Activated naive CD8-positive, alpha-beta T cell (primary cell): Measurements from ENCODE around the gene OLIG2.

Experiments used
- H3K27ac Mint-ChIP-seq: one replicate; pipeline ENCODE4 v1.8.0; 2021; ENCODE audit warnings: mixed read lengths
- H3K27me3 Mint-ChIP-seq: one replicate; pipeline ENCODE4 v1.8.0; 2021; ENCODE audit warnings: mixed read lengths
- H3K36me3 Mint-ChIP-seq: one replicate; pipeline ENCODE4 v1.8.0; 2021; ENCODE audit warnings: mixed read lengths
- H3K4me1 Mint-ChIP-seq: one replicate; pipeline ENCODE4 v1.8.0; 2021; ENCODE audit warnings: low read depth, mixed read lengths
- H3K4me3 Mint-ChIP-seq: one replicate; pipeline ENCODE4 v1.8.0; 2021; ENCODE audit warnings: mild to moderate bottlenecking, mixed read lengths
- H3K9me3 Mint-ChIP-seq: one replicate; pipeline ENCODE4 v1.8.0; 2021; ENCODE audit warnings: low read depth, mixed read lengths

OLIG2 gene

GRCh38 chr21:33061233-33061632 lies 35.5 kb downstream of the OLIG2 start:
- Mint-ChIP-seq H3K27me3 (peaks cover 16% of the 10 kb centered on the region), H3K4me1 (peaks cover 2% of the 10 kb centered on the region), H3K36me3 (no peaks in the 10 kb centered on the region), H3K27ac (no peak overlapping the region), H3K9me3 (no peaks in the 10 kb centered on the region), H3K4me3 (no peak overlapping the region)

DNA sequence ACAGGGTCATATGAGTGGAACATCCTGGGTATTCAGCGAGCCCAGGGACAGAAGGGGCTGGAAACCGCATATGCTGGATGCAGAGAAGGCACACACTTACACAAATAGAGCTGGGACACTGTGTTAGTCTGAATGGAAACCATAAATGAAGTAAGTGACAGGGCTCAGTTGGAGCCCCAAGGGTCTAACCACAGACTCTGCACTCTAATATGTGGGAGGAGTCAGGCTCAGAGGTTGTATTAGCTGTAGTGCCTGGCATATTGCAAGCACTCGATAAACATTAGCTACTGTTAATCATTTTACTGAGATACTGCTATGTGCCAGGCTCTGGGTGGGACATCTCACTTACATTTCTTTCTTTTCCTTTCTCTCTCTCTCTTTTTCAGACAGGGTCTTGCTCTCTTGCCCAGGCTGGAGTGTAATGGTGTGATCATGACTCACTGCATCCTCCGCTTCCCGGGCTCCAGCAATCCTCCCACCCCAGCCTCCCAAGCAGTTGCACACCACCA lies 37.7 kb downstream of the OLIG2 start:
- H3K27ac Mint-ChIP-seq: no peak overlapping the region
- peaks cover 2% of the 10 kb centered on the region for H3K4me1 Mint-ChIP-seq
- H3K36me3 Mint-ChIP-seq: no peaks in the 10 kb centered on the region
- H3K9me3 Mint-ChIP-seq: no peaks in the 10 kb centered on the region
- peaks cover 25% of the 10 kb centered on the region for H3K27me3 Mint-ChIP-seq
- H3K4me3 Mint-ChIP-seq: no peak overlapping the region

DNA sequence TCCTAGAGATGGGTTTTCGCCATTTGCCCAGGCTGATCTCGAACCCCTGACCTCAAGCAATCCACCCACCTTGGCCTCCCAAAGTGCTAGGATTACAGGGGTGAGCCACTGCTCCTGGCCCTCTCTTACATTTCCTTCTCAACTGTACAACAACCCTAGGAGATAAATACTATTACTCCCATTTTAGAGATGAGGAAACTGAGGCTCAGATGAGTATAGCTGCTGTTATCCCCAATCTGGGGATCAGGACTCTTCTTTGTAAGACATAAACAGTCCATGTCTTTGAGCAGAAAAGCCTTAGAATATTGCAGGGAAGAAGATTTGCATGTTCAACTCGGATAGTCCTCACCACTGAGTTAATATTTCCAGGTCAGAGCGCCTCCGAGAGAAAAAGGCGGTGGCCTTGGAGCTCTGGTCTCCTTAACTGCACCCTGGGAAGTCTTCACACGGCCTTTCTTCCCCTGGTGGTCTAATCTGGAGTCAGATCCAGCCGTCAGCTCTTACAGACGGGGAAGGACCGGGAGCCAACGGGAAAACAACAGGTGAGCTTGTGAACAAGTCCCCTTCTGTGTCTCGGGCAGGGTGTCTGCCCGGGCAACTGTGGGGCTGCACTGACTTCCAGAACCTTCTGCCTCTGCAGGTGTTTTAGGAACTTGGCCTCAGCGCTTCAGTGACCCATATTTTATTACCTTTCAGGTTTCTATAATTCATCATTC lies 38.3 kb downstream of the OLIG2 start:
- H3K36me3 Mint-ChIP-seq: peaks cover 2% of the 10 kb centered on the region
- no peaks in the 10 kb centered on the region for H3K4me1 Mint-ChIP-seq
- H3K4me3 Mint-ChIP-seq: no peak overlapping the region
- peaks cover 31% of the 10 kb centered on the region for H3K27me3 Mint-ChIP-seq
- no peaks in the 10 kb centered on the region for H3K9me3 Mint-ChIP-seq
- no peak overlapping the region for H3K27ac Mint-ChIP-seq

DNA sequence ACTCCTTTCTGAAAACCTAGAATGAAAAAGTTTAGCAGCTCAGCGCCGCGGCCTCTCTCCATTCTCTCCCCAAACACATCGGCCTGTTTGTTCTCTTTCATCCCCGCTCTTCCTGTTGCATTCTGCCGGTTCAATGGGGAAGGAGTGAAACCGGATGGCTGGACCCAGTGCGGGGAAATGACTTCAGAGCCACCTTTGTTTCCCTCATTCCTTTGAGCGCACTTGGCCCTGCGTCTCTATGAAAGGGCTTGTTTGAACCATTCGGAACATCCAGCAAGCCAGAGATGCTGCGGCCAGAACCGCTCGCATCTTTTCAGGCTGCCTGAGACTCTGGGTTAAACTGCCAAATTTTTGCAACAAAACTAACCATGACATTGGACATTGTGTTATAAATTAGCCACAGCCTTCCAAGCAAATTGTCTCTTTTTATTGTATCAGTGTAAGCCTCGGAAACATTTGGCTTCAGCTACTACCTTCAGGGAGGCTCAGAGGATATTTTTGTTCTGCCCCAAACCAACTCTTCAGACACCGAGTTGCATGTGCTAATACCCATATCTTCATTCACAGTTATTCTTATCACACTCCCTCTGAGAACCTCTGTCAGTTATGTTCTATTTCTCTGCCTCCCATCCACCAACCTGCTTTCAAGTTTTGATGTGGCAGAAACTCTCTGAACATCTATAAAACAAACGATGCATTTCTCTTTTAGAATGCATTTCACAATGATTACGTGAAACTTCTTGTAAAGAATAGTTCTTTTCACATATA lies 39.1 kb downstream of the OLIG2 start:
- H3K4me1 Mint-ChIP-seq: peaks cover 6% of the 10 kb centered on the region
- no peak overlapping the region for H3K27ac Mint-ChIP-seq
- no peak overlapping the region for H3K4me3 Mint-ChIP-seq
- peaks cover 36% of the 10 kb centered on the region for H3K27me3 Mint-ChIP-seq
- peaks cover 2% of the 10 kb centered on the region for H3K36me3 Mint-ChIP-seq
- no peaks in the 10 kb centered on the region for H3K9me3 Mint-ChIP-seq

GRCh38 chr21:33067043-33067442 lies 41.3 kb downstream of the OLIG2 start:
- no peaks in the 10 kb centered on the region for H3K9me3 Mint-ChIP-seq
- peaks cover 10% of the 10 kb centered on the region for H3K4me1 Mint-ChIP-seq
- H3K27me3 Mint-ChIP-seq: peaks cover 42% of the 10 kb centered on the region
- H3K36me3 Mint-ChIP-seq: peaks cover 2% of the 10 kb centered on the region
- H3K4me3 Mint-ChIP-seq: no peak overlapping the region
- H3K27ac Mint-ChIP-seq: no peak overlapping the region

DNA sequence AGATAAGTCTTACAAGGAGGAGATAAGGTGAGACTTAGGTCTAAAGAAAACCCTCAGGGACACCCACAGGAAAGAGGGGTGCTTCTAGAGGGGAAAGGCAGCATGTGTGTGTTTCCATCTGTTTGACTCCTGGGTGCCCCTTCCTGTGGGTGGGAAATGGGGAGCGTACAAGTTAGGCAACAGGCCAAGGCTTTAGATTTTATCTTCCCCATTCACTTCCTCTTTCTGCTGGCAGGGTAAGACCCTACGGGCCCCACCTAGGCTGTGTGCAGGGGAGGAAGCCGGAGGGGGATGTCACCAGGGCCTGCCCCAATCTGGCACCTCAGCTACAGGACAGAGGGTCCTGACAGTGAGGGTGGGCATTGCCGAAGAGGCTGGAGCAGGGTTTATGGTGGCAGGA lies 41.7 kb downstream of the OLIG2 start:
- H3K36me3 Mint-ChIP-seq: peaks cover 2% of the 10 kb centered on the region
- no peak overlapping the region for H3K27ac Mint-ChIP-seq
- no peak overlapping the region for H3K4me3 Mint-ChIP-seq
- H3K4me1 Mint-ChIP-seq: peaks cover 12% of the 10 kb centered on the region
- H3K27me3 Mint-ChIP-seq: peaks cover 45% of the 10 kb centered on the region
- no peaks in the 10 kb centered on the region for H3K9me3 Mint-ChIP-seq

GRCh38 chr21:33069243-33069642 lies 43.5 kb downstream of the OLIG2 start:
- no peak overlapping the region for H3K27ac Mint-ChIP-seq
- H3K9me3 Mint-ChIP-seq: no peaks in the 10 kb centered on the region
- H3K36me3 Mint-ChIP-seq: peaks cover 2% of the 10 kb centered on the region
- peaks cover 46% of the 10 kb centered on the region for H3K27me3 Mint-ChIP-seq
- H3K4me3 Mint-ChIP-seq: peak overlapping the region; percentile 60
- H3K4me1 Mint-ChIP-seq: peaks cover 12% of the 10 kb centered on the region

DNA sequence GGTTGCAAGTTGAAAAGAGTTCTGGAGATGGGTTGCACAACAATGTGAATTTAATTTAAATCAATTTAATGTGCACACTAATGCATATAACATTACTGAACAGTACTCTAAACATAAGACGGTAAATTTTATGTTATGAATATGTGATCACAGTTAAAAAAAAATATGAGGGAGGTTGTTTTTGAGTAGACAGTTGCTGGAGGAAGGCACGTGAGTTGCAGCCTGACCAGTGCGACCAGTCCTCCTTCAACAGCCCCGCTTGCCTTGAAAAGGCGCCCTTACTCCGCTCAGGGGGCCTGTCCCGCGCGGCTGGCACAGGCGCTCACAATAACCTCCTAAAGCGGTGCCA lies 43.9 kb downstream of the OLIG2 start:
- Mint-ChIP-seq H3K27ac (no peak overlapping the region), H3K9me3 (no peaks in the 10 kb centered on the region), H3K4me3 (peak overlapping the region; percentile 60), H3K36me3 (peaks cover 2% of the 10 kb centered on the region), H3K4me1 (peaks cover 12% of the 10 kb centered on the region), H3K27me3 (peaks cover 48% of the 10 kb centered on the region)

- Mint-ChIP-seq H3K27me3 (peaks cover 47% of the 10 kb centered on the region), H3K4me1 (peaks cover 12% of the 10 kb centered on the region), H3K27ac (no peak within 1 kb of the TSS), H3K36me3 (peaks cover 2% of the 10 kb centered on the region), H3K4me3 (peak within 1 kb of the TSS; percentile 78), H3K9me3 (no peaks in the 10 kb centered on the region)
These were observed 44.4 kb downstream of the OLIG2 start, which contains the start of gene OLIG1 for GRCh38 chr21:33069994-33070743. Gene OLIG1 (plus strand): TSS chr21:33070141. CDS start chr21:33070247, 106 bp downstream.

DNA sequence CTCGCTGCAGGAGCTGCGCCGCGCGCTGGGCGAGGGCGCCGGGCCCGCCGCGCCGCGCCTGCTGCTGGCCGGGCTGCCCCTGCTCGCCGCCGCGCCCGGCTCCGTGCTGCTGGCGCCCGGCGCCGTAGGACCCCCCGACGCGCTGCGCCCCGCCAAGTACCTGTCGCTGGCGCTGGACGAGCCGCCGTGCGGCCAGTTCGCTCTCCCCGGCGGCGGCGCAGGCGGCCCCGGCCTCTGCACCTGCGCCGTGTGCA lies 44.9 kb downstream of the OLIG2 start:
- Mint-ChIP-seq H3K27ac (no peak overlapping the region), H3K9me3 (no peaks in the 10 kb centered on the region), H3K4me3 (no peak overlapping the region), H3K36me3 (peaks cover 2% of the 10 kb centered on the region), H3K27me3 (peaks cover 44% of the 10 kb centered on the region), H3K4me1 (peaks cover 12% of the 10 kb centered on the region)

GRCh38 chr21:33070998-33071769 lies 45.4 kb downstream of the OLIG2 start:
- H3K4me3 Mint-ChIP-seq: peak overlapping the region; percentile 78
- H3K9me3 Mint-ChIP-seq: no peaks in the 10 kb centered on the region
- H3K4me1 Mint-ChIP-seq: peaks cover 12% of the 10 kb centered on the region
- H3K27ac Mint-ChIP-seq: no peak overlapping the region
- H3K27me3 Mint-ChIP-seq: peaks cover 40% of the 10 kb centered on the region
- H3K36me3 Mint-ChIP-seq: peaks cover 2% of the 10 kb centered on the region

DNA sequence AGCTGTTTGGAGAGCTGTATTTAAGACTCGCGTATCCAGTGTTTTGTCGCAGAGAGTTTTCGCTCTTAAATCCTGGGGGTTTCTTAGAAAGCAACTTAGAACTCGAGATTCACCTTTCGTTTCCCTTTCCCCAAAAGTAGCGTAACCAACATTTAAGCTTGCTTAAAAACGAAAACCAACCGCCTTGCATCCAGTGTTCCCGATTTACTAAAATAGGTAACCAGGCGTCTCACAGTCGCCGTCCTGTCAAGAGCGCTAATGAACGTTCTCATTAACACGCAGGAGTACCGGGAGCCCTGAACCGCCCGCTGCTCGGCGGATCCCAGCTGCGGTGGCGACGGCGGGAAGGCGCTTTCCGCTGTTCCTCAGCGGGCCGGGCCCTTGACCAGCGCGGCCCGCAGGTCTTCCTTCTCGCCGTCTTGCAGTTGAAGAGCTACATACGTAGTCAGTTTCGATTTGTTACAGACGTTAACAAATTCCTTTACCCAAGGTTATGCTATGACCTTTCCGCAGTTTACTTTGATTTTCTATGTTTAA lies 46.1 kb downstream of the OLIG2 start:
- H3K4me3 Mint-ChIP-seq: peak overlapping the region; percentile 78
- H3K36me3 Mint-ChIP-seq: peaks cover 2% of the 10 kb centered on the region
- peaks cover 35% of the 10 kb centered on the region for H3K27me3 Mint-ChIP-seq
- no peaks in the 10 kb centered on the region for H3K9me3 Mint-ChIP-seq
- H3K27ac Mint-ChIP-seq: no peak overlapping the region
- H3K4me1 Mint-ChIP-seq: peaks cover 12% of the 10 kb centered on the region

DNA sequence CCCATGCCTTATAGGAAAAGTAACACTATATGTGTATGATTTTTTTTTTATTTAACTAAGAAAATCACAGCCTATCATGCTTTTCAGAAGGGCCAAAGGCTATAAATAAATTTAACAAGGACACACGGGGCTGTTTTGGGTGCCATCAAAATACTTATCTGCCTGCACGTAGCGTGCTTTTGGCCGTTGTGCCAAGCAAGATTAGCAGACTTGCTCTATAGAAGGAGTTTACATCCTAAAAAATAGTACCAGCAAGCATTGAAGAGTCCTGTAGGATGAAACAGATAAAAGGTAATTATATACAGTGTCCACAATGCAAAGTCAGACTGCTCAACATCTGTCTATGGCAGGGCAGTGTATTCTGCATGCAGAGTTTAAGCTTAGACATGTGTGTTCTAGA lies 47.9 kb downstream of the OLIG2 start:
- Mint-ChIP-seq H3K4me3 (no peak overlapping the region), H3K36me3 (peaks cover under 1% of the 10 kb centered on the region), H3K27me3 (peaks cover 29% of the 10 kb centered on the region), H3K9me3 (no peaks in the 10 kb centered on the region), H3K4me1 (peaks cover 12% of the 10 kb centered on the region), H3K27ac (no peak overlapping the region)

GRCh38 chr21:33075128-33075527 lies 49.4 kb downstream of the OLIG2 start:
- H3K27me3 Mint-ChIP-seq: peaks cover 20% of the 10 kb centered on the region
- no peaks in the 10 kb centered on the region for H3K36me3 Mint-ChIP-seq
- H3K27ac Mint-ChIP-seq: no peak overlapping the region
- H3K9me3 Mint-ChIP-seq: no peaks in the 10 kb centered on the region
- no peak overlapping the region for H3K4me3 Mint-ChIP-seq
- H3K4me1 Mint-ChIP-seq: peaks cover 10% of the 10 kb centered on the region
